Neural progenitor cell (in vitro differentiated cells): ENCODE measurements around the gene SHC2.

Source experiments
- EZH2 ChIP-seq: fragments of 200-600 bp; sonication (generic); IDR thresholded peaks from 2 replicates; pipeline ENCODE4 v1.6.1; 2017; ENCODE audit warnings: antibody characterized with exemption, mild to moderate bottlenecking, moderate library complexity
- TF ChIP-seq, protein P1 (sequence below): fragments of 200-600 bp; sonication (generic); IDR thresholded peaks from 2 replicates; pipeline ENCODE4 v1.5.1; 2017; ENCODE audit warnings: antibody characterized with exemption, mild to moderate bottlenecking

DNA sequence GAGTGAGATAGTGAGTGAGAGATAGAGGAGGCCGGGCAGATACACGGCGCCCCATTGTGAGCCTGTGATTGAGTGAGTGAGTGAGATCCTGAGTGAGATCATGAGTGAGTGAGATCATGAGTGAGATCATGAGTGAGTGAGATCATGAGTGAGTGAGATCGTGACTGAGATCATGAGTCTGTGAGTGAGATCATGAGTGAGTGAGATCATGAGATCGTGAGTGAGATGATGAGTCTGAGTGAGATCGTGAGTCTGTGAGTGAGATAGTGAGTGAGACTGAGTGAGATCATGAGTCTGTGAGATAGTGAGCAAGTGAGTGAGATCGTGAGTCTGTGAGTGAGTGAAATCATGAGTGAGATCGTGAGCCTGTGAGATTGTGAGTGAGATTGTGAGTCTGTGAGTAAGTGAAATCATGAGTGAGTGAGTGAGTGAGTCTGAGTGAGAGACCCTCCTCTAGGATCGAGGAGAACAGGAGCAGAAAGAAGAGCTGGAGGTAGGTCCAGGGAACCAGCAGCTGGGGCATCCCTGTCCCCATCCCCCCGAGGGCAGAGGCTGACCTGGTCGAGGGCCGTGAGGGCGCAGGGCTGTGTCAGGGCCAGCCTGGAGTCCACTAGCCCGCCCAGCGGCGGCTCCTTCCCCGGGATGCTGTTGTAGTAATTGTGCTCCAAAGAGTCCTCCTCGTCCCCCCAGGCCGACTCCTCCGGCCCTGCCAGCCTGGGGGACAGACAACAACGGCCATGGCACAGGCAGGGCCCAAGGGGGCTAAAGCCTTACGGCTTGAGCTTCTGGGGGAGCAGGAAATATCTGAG, 26.5 kb downstream of the SHC2 start:
- TF ChIP-seq, protein P1, sequence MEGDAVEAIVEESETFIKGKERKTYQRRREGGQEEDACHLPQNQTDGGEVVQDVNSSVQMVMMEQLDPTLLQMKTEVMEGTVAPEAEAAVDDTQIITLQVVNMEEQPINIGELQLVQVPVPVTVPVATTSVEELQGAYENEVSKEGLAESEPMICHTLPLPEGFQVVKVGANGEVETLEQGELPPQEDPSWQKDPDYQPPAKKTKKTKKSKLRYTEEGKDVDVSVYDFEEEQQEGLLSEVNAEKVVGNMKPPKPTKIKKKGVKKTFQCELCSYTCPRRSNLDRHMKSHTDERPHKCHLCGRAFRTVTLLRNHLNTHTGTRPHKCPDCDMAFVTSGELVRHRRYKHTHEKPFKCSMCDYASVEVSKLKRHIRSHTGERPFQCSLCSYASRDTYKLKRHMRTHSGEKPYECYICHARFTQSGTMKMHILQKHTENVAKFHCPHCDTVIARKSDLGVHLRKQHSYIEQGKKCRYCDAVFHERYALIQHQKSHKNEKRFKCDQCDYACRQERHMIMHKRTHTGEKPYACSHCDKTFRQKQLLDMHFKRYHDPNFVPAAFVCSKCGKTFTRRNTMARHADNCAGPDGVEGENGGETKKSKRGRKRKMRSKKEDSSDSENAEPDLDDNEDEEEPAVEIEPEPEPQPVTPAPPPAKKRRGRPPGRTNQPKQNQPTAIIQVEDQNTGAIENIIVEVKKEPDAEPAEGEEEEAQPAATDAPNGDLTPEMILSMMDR: no peak
- no peak for TF ChIP-seq EZH2
